GM12864 (cell line): Measurements from ENCODE around the gene TDRD12.

Experiments
- DNase-seq: peaks from one replicate; pipeline ENCODE4 v3.0.0-alpha.2; 2011; ENCODE audit warnings: low read depth
- H3K4me3 ChIP-seq: 2 replicates; pipeline ENCODE4 v1.5.1; 2011; ENCODE audit warnings: mild to moderate bottlenecking, low read depth, low read length, control low read depth
- CTCF ChIP-seq: IDR thresholded peaks from 2 replicates; pipeline ENCODE4 v1.5.1; 2011; ENCODE audit warnings: low read depth, mild to moderate bottlenecking, moderate library complexity, low read length, control low read depth, inconsistent platforms; ENCODE audit errors: missing control alignments

TDRD12 gene

GRCh38 chr19:32800754-32801153, 81.2 kb downstream of the TDRD12 start:
- no peak for DNase-seq
- TF ChIP-seq CTCF, result no peak
- no peak overlapping the region for H3K4me3 ChIP-seq

- no peak for DNase-seq
- no peak for TF ChIP-seq CTCF
- no peak overlapping the region for H3K4me3 ChIP-seq
These were observed 83.3 kb downstream of the TDRD12 start for GRCh38 chr19:32802840-32803239.

- TF ChIP-seq CTCF, result no peak
- DNase-seq, result no peak
- H3K4me3 ChIP-seq, result no peak overlapping the region
These were observed 88.7 kb downstream of the TDRD12 start for GRCh38 chr19:32808236-32808635.

GRCh38 chr19:32809254-32809653, 89.7 kb downstream of the TDRD12 start:
- H3K4me3 ChIP-seq, result no peak overlapping the region
- no peak for TF ChIP-seq CTCF
- DNase-seq, result no peak

- H3K4me3 ChIP-seq, result no peak overlapping the region
- no peak for DNase-seq
- no peak for TF ChIP-seq CTCF
These were observed 90.2 kb downstream of the TDRD12 start for GRCh38 chr19:32809754-32810153.

GRCh38 chr19:32810452-32810851, 90.9 kb downstream of the TDRD12 start:
- DNase-seq, result no peak
- no peak for TF ChIP-seq CTCF
- no peak overlapping the region for H3K4me3 ChIP-seq

- TF ChIP-seq CTCF, result no peak
- no peak overlapping the region for H3K4me3 ChIP-seq
- no peak for DNase-seq
These were observed 91.6 kb downstream of the TDRD12 start for GRCh38 chr19:32811151-32811550.
